GM21619 (cell line): ENCODE measurements around the gene KANSL1.
"Not testable (repeated sequence)": the region's sequence is repeated elsewhere in the genome, so short reads cannot be mapped to it uniquely, and the experiment has no call there.

ENCODE experiments used
- ATAC-seq: cut with Tn5 transposase; IDR thresholded peaks from one replicate; pipeline ENCODE4 v1.9.1; 2021; ENCODE audit not compliant: unreplicated experiment

The KANSL1 gene

DNA sequence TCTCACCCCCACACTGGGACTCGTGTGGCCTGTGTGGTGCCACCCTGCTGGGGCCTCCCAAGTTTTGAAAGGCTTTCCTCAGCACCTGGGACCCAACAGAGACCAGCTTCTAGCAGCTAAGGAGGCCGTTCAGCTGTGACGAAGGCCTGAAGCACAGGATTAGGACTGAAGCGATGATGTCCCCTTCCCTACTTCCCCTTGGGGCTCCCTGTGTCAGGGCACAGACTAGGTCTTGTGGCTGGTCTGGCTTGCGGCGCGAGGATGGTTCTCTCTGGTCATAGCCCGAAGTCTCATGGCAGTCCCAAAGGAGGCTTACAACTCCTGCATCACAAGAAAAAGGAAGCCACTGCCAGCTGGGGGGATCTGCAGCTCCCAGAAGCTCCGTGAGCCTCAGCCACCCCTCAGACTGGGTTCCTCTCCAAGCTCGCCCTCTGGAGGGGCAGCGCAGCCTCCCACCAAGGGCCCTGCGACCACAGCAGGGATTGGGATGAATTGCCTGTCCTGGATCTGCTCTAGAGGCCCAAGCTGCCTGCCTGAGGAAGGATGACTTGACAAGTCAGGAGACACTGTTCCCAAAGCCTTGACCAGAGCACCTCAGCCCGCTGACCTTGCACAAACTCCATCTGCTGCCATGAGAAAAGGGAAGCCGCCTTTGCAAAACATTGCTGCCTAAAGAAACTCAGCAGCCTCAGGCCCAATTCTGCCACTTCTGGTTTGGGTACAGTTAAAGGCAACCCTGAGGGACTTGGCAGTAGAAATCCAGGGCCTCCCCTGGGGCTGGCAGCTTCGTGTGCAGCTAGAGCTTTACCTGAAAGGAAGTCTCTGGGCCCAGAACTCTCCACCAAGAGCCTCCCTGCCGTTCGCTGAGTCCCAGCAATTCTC, 166.8 kb downstream of the KANSL1 start:
- ATAC-seq = no peak

DNA sequence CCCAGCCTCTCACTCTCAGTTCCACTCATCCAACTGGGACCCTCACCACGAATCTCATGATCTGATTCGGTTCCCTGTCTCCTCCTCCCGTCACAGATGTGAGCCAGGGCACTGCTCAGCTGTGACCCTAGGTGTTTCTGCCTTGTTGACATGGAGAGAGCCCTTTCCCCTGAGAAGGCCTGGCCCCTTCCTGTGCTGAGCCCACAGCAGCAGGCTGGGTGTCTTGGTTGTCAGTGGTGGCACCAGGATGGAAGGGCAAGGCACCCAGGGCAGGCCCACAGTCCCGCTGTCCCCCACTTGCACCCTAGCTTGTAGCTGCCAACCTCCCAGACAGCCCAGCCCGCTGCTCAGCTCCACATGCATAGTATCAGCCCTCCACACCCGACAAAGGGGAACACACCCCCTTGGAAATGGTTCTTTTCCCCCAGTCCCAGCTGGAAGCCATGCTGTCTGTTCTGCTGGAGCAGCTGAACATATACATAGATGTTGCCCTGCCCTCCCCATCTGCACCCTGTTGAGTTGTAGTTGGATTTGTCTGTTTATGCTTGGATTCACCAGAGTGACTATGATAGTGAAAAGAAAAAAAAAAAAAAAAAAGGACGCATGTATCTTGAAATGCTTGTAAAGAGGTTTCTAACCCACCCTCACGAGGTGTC, 167.6 kb downstream of the KANSL1 start:
- ATAC-seq = no peak

GRCh38 chr17:46025060-46025459, 168.2 kb downstream of the KANSL1 start:
- ATAC-seq = no peak

- no peak for ATAC-seq
Observed at GRCh38 chr17:46024590-46024989, 168.6 kb downstream of the KANSL1 start.

- no peak for ATAC-seq
Observed at GRCh38 chr17:46023783-46024388, 169.3 kb downstream of the KANSL1 start.

GRCh38 chr17:46023366-46023765, 169.9 kb downstream of the KANSL1 start:
- ATAC-seq = not testable (repeated sequence)

DNA sequence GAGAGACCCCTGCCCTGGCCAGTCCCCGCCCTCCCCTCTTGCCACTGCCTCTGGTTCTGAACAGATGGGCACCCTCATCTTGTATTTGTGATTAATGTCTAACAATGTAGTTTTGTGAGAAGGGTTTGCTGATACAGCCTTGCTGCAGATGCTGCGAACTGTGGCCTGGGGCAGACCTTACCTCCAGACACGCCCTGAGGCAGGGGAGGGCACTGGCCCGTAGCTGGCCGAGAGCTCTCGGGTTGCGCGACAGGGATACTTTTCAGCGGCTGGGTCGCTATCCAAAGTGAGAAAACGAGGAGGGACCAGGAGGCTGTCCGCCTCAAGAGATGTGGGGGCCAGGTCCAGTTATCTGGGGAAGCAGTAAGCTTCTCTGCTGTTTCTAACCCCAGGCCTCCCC, 172.2 kb downstream of the KANSL1 start:
- ATAC-seq = no peak

DNA sequence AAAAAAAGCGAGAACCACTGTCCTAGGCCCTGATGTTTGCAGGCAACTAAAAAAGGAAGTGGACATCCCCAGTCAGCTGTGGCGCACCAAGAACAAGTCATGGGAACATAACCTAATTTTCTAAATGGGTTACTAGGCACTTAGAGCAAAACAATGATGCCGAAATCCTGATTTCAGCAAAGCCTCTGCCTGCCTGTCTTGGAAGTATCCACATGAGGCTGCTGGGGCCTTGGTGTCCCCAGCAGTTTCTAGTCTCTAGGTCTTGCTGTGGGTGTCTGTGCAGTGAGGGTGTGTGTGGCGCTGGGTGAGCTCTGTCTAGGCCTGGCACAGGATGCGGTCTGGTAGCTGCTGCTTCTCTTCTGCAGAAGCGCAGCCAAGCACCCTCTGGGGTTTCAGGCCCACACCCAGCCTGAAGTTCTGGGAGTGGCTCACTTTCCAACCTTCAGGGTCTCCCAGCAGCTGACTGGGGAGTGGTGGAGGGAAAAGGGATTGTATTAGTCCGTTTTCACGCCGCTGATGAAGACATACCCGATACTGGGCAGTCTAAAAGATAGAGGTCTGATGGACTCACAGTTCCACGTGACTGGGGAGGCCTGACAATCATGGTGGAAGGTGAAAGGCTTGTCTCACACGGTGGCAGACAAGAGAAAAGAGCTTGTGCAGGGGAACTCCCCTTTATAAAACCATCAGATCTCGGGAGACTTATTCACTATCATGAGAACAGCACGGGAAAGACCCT, 173.0 kb downstream of the KANSL1 start:
- no peak for ATAC-seq

- not testable (repeated sequence) for ATAC-seq
Observed at GRCh38 chr17:46019408-46019925, 173.8 kb downstream of the KANSL1 start.

DNA sequence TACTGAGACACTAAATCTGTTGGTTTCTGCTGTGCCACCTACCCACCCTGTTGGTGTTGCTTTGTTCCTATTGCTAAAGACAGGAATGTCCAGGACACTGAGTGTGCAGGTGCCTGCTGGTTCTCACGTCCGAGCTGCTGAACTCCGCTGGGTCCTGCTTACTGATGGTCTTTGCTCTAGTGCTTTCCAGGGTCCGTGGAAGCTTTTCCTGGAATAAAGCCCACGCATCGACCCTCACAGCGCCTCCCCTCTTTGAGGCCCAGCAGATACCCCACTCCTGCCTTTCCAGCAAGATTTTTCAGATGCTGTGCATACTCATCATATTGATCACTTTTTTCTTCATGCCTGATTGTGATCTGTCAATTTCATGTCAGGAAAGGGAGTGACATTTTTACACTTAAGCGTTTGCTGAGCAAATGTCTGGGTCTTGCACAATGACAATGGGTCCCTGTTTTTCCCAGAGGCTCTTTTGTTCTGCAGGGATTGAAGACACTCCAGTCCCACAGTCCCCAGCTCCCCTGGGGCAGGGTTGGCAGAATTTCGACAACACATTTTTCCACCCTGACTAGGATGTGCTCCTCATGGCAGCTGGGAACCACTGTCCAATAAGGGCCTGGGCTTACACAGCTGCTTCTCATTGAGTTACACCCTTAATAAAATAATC, 179.6 kb downstream of the KANSL1 start:
- no peak for ATAC-seq

DNA sequence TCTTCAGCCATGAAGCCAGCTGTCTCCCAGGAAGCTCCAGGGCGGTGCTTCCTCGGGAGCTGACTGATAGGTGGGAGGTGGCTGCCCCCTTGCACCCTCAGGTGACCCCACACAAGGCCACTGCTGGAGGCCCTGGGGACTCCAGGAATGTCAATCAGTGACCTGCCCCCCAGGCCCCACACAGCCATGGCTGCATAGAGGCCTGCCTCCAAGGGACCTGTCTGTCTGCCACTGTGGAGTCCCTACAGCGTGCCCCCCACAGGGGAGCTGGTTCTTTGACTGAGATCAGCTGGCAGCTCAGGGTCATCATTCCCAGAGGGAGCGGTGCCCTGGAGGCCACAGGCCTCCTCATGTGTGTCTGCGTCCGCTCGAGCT, 180.1 kb downstream of the KANSL1 start:
- no peak for ATAC-seq

- ATAC-seq = no peak
Observed at GRCh38 chr17:46012506-46013079, 180.6 kb downstream of the KANSL1 start.

DNA sequence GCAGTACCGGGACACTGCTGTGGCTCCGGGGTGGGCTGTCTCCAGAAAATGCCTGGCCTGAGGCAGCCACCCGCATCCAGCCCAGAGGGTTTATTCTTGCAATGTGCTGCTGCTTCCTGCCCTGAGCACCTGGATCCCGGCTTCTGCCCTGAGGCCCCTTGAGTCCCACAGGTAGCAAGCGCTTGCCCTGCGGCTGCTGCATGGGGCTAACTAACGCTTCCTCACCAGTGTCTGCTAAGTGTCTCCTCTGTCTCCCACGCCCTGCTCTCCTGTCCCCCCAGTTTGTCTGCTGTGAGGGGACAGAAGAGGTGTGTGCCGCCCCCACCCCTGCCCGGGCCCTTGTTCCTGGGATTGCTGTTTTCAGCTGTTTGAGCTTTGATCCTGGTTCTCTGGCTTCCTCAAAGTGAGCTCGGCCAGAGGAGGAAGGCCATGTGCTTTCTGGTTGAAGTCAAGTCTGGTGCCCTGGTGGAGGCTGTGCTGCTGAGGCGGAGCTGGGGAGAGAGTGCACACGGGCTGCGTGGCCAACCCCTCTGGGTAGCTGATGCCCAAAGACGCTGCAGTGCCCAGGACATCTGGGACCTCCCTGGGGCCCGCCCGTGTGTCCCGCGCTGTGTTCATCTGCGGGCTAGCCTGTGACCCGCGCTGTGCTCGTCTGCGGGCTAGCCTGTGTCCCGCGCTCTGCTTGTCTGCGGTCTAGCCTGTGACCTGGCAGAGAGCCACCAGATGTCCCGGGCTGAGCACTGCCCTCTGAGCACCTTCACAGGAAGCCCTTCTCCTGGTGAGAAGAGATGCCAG, 181.3 kb downstream of the KANSL1 start:
- ATAC-seq = no peak

DNA sequence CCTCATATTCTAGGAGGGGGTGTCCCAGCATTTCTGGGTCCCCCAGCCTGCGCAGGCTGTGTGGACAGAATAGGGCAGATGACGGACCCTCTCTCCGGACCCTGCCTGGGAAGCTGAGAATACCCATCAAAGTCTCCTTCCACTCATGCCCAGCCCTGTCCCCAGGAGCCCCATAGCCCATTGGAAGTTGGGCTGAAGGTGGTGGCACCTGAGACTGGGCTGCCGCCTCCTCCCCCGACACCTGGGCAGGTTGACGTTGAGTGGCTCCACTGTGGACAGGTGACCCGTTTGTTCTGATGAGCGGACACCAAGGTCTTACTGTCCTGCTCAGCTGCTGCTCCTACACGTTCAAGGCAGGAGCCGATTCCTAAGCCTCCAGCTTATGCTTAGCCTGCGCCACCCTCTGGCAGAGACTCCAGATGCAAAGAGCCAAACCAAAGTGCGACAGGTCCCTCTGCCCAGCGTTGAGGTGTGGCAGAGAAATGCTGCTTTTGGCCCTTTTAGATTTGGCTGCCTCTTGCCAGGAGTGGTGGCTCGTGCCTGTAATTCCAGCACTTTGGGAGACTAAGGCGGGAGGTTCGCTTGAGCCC, 182.5 kb downstream of the KANSL1 start:
- ATAC-seq = no peak

DNA sequence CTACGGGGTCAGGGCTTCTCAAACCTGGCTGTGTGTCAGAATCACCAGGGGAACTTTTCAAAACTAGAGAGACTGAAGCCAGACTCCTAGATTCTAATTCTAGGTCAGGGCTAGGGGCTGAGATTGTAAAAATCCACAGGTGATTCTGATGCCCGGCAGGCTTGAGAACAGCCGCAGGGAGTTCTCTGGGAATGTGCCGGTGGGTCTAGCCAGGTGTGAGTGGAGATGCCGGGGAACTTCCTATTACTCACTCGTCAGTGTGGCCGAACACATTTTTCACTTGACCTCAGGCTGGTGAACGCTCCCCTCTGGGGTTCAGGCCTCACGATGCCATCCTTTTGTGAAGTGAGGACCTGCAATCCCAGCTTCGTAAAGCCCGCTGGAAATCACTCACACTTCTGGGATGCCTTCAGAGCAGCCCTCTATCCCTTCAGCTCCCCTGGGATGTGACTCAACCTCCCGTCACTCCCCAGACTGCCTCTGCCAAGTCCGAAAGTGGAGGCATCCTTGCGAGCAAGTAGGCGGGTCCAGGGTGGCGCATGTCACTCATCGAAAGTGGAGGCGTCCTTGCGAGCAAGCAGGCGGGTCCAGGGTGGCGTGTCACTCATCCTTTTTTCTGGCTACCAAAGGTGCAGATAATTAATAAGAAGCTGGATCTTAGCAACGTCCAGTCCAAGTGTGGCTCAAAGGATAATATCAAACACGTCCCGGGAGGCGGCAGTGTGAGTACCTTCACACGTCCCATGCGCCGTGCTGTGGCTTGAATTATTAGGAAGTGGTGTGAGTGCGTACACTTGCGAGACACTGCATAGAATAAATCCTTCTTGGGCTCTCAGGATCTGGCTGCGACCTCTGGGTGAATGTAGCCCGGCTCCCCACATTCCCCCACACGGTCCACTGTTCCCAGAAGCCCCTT, 183.3 kb downstream of the KANSL1 start:
- ATAC-seq = no peak

DNA sequence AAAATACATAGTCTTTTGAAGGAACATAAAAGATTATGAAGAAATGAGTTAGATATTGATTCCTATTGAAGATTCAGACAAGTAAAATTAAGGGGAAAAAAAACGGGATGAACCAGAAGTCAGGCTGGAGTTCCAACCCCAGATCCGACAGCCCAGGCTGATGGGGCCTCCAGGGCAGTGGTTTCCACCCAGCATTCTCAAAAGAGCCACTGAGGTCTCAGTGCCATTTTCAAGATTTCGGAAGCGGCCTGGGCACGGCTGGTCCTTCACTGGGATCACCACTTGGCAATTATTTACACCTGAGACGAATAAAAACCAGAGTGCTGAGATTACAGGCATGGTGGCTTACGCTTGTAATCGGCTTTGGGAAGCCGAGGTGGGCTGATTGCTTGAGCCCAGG, 184.6 kb downstream of the KANSL1 start:
- ATAC-seq = no peak

DNA sequence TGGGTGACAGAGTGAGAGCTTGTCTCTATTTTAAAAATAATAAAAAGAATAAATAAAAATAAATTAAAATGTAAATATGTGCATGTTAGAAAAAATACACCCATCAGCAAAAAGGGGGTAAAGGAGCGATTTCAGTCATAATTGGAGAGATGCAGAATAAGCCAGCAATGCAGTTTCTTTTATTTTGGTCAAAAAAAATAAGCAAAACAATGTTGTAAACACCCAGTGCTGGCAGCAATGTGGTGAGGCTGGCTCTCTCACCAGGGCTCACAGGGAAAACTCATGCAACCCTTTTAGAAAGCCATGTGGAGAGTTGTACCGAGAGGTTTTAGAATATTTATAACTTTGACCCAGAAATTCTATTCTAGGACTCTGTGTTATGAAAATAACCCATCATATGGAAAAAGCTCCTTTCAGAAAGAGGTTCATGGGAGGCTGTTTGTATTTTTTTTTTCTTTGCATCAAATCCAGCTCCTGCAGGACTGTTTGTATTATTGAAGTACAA, 185.7 kb downstream of the KANSL1 start:
- no peak for ATAC-seq

DNA sequence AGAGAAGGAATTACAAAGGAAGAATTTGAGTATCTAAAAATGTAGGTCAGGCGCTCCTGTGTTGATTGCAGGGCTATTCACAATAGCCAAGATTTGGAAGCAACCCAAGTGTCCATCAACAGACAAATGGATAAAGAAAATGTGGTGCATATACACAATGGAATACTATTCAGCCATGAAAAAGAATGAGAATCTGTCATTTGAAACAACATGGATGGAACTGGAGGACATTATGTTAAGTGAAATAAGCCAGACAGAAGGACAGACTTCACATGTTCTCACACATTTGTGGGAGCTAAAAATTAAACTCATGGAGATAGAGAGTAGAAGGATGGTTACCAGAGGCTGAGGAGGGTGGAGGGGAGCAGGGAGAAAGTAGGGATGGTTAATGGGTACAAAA, 187.1 kb downstream of the KANSL1 start:
- ATAC-seq = not testable (repeated sequence)
